ENCODE measurements around the gene EDNRA. TPM values are rescaled to one million over a fixed set of nuclear protein-coding genes. Genes with fewer than 3 reads are reported as not detected.

The EDNRA gene
- total RNA-seq, 1 experiment from 2014 or later, result 2.5 TPM

DNA sequence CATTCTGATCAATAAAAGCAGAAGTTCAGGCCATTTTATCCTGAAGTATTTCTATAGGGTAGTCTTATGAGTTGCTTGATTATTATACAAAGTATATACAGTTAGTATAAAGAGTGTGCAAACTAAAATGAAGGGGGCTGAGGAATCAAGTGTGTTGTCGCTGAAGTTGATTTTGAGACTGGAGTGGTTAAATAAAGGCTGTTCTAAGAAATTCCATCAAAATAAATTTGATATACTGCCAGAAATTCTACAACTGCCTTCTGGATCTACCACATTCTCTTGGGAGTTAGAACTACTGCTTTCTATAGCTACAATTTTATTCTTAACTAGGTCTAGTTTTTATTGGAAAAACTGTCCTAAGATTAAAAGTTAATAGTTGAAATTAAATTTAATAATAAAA, 12.4 kb downstream of the EDNRA start:
- no peak for TF ChIP-seq FOXJ3 (CRISPR knock-in tag; IDR thresholded peaks at IDR 0.05; ENCODE audit: borderline replicate concordance)
- Mint-ChIP-seq H3K36me3 (no peaks in the 10 kb centered on the region), H3K4me1 (peaks cover 6% of the 10 kb centered on the region; the same call in 1 of the 2 replicates), H3K4me3 (no peak overlapping the region), H3K27ac (no peak overlapping the region), H3K27me3 (ENCODE audit: low read depth) (no peaks in the 10 kb centered on the region; the same call in 1 of the 2 replicates), H3K9me3 (no peaks in the 10 kb centered on the region)
- DNase-seq (ENCODE audit: low spot score) (no peak), ATAC-seq (no peak)
- ChIA-PET CTCF (no interaction called here), POLR2A (no interaction called here)

DNA sequence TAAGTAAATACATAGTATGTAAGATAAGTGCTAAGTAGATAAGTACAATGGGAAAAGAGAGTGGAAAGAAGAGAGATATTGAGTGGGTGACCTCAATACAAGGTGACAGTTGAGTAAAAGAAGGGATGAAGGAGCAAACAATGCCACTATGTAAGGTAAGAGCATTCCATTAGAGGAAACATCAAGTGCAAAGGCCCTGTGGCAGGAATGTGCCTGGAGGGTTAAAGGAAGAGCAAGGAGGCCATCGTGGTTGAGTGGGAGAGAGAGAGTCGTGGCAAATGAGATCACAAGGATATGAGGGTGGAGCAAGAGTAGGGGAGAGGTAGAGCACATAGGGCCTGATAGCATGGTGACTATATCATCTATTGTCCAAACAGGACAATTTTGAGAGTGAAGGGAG, 13.4 kb downstream of the EDNRA start:
- H3K27ac Mint-ChIP-seq, result no peak overlapping the region
- POLR2A ChIA-PET, result no interaction called here
- peaks cover 6% of the 10 kb centered on the region; the same call in 1 of the 2 replicates for H3K4me1 Mint-ChIP-seq
- TF ChIP-seq CREM (CRISPR knock-in tag; IDR thresholded peaks at IDR 0.05), result no peak
- TF ChIP-seq TP53 (CRISPR knock-in tag; IDR thresholded peaks at IDR 0.05), result no peak
- TF ChIP-seq, protein P1, sequence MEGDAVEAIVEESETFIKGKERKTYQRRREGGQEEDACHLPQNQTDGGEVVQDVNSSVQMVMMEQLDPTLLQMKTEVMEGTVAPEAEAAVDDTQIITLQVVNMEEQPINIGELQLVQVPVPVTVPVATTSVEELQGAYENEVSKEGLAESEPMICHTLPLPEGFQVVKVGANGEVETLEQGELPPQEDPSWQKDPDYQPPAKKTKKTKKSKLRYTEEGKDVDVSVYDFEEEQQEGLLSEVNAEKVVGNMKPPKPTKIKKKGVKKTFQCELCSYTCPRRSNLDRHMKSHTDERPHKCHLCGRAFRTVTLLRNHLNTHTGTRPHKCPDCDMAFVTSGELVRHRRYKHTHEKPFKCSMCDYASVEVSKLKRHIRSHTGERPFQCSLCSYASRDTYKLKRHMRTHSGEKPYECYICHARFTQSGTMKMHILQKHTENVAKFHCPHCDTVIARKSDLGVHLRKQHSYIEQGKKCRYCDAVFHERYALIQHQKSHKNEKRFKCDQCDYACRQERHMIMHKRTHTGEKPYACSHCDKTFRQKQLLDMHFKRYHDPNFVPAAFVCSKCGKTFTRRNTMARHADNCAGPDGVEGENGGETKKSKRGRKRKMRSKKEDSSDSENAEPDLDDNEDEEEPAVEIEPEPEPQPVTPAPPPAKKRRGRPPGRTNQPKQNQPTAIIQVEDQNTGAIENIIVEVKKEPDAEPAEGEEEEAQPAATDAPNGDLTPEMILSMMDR (IDR thresholded peaks at IDR 0.05), result no peak
- TF ChIP-seq ZNF219 (CRISPR knock-in tag; IDR thresholded peaks at IDR 0.05; ENCODE audit: borderline replicate concordance), result no peak
- TF ChIP-seq, protein P2, sequence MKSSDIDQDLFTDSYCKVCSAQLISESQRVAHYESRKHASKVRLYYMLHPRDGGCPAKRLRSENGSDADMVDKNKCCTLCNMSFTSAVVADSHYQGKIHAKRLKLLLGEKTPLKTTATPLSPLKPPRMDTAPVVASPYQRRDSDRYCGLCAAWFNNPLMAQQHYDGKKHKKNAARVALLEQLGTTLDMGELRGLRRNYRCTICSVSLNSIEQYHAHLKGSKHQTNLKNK (CRISPR knock-in tag; IDR thresholded peaks at IDR 0.05), result no peak
- no peak for TF ChIP-seq RORB (CRISPR knock-in tag; IDR thresholded peaks at IDR 0.05)
- TF ChIP-seq, protein P3, sequence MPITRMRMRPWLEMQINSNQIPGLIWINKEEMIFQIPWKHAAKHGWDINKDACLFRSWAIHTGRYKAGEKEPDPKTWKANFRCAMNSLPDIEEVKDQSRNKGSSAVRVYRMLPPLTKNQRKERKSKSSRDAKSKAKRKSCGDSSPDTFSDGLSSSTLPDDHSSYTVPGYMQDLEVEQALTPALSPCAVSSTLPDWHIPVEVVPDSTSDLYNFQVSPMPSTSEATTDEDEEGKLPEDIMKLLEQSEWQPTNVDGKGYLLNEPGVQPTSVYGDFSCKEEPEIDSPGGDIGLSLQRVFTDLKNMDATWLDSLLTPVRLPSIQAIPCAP (CRISPR knock-in tag; IDR thresholded peaks at IDR 0.05), result no peak
- TF ChIP-seq, protein P4, sequence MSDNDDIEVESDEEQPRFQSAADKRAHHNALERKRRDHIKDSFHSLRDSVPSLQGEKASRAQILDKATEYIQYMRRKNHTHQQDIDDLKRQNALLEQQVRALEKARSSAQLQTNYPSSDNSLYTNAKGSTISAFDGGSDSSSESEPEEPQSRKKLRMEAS (CRISPR knock-in tag; IDR thresholded peaks at IDR 0.05), result no peak
- TF ChIP-seq MYBL2 (CRISPR knock-in tag; IDR thresholded peaks at IDR 0.05), result no peak
- TF ChIP-seq, protein P5, sequence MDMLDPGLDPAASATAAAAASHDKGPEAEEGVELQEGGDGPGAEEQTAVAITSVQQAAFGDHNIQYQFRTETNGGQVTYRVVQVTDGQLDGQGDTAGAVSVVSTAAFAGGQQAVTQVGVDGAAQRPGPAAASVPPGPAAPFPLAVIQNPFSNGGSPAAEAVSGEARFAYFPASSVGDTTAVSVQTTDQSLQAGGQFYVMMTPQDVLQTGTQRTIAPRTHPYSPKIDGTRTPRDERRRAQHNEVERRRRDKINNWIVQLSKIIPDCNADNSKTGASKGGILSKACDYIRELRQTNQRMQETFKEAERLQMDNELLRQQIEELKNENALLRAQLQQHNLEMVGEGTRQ (CRISPR knock-in tag; IDR thresholded peaks at IDR 0.05), result no peak
- no peak for TF ChIP-seq TCF7 (CRISPR knock-in tag; IDR thresholded peaks at IDR 0.05; ENCODE audit: low read depth)
- TF ChIP-seq, protein P6, sequence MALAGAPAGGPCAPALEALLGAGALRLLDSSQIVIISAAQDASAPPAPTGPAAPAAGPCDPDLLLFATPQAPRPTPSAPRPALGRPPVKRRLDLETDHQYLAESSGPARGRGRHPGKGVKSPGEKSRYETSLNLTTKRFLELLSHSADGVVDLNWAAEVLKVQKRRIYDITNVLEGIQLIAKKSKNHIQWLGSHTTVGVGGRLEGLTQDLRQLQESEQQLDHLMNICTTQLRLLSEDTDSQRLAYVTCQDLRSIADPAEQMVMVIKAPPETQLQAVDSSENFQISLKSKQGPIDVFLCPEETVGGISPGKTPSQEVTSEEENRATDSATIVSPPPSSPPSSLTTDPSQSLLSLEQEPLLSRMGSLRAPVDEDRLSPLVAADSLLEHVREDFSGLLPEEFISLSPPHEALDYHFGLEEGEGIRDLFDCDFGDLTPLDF (CRISPR knock-in tag; IDR thresholded peaks at IDR 0.05), result no peak
- TF ChIP-seq, protein P7, sequence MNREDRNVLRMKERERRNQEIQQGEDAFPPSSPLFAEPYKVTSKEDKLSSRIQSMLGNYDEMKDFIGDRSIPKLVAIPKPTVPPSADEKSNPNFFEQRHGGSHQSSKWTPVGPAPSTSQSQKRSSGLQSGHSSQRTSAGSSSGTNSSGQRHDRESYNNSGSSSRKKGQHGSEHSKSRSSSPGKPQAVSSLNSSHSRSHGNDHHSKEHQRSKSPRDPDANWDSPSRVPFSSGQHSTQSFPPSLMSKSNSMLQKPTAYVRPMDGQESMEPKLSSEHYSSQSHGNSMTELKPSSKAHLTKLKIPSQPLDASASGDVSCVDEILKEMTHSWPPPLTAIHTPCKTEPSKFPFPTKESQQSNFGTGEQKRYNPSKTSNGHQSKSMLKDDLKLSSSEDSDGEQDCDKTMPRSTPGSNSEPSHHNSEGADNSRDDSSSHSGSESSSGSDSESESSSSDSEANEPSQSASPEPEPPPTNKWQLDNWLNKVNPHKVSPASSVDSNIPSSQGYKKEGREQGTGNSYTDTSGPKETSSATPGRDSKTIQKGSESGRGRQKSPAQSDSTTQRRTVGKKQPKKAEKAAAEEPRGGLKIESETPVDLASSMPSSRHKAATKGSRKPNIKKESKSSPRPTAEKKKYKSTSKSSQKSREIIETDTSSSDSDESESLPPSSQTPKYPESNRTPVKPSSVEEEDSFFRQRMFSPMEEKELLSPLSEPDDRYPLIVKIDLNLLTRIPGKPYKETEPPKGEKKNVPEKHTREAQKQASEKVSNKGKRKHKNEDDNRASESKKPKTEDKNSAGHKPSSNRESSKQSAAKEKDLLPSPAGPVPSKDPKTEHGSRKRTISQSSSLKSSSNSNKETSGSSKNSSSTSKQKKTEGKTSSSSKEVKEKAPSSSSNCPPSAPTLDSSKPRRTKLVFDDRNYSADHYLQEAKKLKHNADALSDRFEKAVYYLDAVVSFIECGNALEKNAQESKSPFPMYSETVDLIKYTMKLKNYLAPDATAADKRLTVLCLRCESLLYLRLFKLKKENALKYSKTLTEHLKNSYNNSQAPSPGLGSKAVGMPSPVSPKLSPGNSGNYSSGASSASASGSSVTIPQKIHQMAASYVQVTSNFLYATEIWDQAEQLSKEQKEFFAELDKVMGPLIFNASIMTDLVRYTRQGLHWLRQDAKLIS (CRISPR knock-in tag; IDR thresholded peaks at IDR 0.05; ENCODE audit: borderline replicate concordance), result no peak
- no peak for ATAC-seq
- DNase-seq (ENCODE audit: low spot score), result no peak
- H3K27me3 Mint-ChIP-seq (ENCODE audit: low read depth), result no peaks in the 10 kb centered on the region; the same call in 1 of the 2 replicates
- CTCF ChIA-PET, result no interaction called here
- H3K9me3 Mint-ChIP-seq, result no peaks in the 10 kb centered on the region
- H3K4me3 Mint-ChIP-seq, result no peak overlapping the region
- no peaks in the 10 kb centered on the region for H3K36me3 Mint-ChIP-seq

All from WTC11 (cell line).